Fibroblast of skin of back (primary cell): ENCODE results near the gene STAT3.
A peak's percentile ranks its signal among the peaks of the same experiment; 100 is the strongest.
"Not testable (repeated sequence)": the region's sequence is repeated elsewhere in the genome, so short reads cannot be mapped to it uniquely, and the experiment has no call there.

ENCODE experiments used
- DNase-seq: peaks from one replicate; pipeline ENCODE4 v3.0.0-alpha.2; 2013

The STAT3 gene

DNA sequence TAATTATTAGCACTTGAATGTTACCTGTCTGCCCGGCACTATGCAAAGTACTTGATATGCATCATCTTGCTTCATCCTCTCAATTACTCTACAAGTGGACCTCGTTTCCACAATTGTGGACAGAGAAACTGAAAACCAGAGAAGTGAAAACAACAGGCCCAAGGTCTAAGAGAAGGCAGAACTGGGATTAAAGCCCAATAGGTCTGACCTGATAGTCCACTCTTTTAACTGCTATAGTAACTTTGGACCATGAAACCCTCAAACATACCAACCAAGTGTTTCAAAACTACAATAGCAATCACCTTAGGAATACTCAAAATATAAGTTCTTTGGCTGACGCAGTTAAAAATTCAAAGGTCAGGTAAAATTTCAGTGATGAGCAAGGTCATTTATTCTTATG lies 7.3 kb downstream of the STAT3 start:
- DNase-seq: no peak

DNA sequence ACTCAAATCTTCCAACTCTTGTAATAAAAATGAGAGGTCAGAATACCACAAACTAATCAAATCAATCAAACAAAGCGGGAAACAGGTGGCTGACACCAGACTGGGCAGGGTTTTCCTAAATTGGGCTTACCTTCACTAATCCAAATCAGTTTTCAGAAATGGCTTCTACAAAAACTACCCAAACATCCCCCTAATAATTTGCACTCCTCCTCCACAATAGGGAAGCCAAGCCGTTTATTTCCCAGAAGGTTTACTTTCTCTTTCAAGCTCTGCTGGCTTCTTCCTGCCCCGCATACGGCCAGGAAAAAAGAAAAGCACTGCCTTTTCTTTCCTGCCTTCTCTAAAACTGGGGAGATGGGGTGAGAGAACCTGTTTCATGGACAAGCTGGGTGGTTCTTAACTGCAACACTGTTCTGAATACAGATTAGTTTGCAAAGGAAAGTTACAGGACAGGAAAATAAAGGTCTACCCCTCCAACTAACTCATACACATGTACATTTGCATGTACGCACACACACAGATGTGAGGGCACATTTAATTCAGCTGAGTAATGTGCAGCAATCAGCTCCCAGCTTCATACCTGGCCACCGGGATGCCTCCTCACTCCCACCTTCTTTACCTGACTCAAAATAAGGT lies 9.2 kb downstream of the STAT3 start:
- no peak for DNase-seq

DNA sequence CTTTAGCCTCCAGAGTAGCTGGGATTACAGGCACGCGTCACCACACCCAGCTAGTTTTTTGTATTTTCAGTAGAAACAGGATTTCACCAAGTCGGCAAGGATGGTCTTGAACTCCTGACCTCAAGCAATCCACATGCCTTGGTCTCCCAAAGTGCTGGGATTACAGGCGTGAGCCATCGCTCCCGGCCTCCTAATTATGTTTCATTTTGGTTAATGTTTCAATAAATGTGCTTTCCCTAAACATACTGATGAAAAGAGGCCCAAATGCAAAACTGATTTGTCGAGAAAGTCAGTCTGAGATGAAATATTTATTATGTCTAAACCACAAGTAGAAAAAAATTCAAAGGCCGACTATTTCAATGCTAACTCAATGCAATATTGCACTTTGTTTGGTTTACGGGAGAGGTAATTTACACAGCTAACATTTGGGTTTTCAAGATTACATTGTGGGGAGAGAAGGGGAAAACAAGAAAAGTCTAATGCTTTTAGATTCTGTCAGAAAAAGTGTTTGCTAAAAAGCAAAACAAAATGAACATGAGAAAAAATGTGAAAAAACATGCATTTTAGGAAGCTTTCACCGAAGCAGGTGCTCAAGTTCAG lies 9.8 kb downstream of the STAT3 start:
- no peak for DNase-seq

DNA sequence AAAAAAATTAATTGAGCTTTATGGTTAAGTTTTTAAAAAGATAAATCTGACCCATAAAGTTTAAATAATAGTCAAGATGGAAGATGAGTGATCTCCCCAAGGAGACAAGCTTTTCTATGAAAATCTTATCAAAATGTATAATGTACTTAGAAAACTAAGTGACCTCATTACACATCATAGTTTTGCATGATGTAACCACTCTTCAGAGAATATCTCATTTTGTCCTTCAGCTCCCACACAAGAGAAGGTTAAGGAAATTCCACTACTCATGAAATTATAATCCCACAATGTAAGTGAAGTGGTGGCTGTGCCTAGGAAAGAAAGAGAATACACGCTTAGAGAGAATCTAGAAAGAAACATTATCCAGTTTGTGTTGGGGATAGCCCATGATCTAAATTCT lies 14.3 kb downstream of the STAT3 start:
- DNase-seq: no peak

DNA sequence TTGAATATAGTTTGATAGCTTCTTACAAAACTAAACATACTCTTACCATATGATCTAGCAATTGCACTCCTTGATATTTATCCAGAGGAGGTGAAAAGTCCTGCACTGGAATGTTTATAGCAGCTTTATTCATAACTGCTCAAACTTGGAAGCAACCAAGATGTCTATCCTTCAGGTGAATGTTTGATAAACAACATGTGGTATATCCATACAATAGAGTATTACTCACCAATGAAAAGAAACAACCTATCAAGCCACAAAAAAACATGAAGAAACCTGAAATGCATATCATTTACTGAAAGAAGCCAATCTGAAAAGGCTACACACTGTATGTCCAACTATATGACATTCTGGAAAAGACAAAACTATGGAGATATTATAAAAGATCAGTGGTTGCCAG lies 16.1 kb downstream of the STAT3 start:
- DNase-seq: no peak

DNA sequence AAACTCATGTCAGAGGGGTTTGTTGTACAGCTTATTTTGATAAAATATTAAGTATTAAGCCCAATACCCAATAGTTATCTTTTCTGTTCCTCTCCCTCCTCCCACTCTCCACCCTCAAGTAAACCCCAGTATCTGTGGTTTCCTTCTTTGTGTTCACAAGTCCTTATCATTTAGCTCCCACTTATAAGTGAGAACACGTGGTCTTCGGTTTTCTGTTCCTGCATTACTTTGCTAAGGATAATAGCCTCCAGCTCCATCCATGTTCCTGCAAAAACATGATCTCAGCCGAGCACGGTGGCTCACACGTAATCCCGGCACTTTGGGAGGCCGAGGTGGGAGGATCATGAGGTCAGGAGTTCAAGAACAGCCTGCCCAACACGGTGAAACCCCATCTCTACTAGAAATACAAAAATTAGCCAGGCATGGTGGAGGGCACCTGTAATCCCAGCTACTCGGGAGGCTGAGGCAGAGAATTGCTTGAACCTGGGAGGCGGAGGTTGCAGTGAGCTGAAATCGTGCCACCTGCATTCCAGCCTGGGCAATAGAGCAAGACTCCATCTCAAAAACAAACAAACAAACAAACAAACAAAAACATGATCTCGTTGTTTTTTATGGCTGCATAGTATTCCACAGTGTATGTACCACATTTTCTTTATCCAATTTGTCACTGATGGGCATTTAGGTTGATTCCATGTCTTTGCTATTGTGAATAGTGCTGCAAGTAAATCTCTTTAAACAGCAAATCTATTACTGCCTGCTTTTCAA lies 19.3 kb downstream of the STAT3 start:
- not testable (repeated sequence) for DNase-seq

DNA sequence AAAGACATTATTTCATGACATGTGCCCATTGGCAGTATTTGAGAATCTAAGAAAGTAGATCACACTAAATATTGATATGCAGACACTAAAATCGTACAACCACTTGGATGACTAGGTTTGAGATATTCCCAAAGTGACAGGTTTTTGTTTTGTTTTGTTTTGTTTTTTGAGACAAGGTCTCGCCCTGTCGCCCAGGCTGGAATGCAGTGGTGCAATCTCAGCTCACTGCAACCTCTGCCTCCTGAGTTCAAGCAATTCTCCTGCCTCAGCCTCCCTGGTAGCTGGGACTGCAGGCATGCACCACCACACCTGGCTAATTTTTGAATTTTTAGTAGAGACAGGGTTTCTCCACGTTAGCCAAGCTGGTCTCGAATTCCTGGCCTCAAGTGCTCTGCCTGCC lies 19.9 kb downstream of the STAT3 start:
- not testable (repeated sequence) for DNase-seq

DNA sequence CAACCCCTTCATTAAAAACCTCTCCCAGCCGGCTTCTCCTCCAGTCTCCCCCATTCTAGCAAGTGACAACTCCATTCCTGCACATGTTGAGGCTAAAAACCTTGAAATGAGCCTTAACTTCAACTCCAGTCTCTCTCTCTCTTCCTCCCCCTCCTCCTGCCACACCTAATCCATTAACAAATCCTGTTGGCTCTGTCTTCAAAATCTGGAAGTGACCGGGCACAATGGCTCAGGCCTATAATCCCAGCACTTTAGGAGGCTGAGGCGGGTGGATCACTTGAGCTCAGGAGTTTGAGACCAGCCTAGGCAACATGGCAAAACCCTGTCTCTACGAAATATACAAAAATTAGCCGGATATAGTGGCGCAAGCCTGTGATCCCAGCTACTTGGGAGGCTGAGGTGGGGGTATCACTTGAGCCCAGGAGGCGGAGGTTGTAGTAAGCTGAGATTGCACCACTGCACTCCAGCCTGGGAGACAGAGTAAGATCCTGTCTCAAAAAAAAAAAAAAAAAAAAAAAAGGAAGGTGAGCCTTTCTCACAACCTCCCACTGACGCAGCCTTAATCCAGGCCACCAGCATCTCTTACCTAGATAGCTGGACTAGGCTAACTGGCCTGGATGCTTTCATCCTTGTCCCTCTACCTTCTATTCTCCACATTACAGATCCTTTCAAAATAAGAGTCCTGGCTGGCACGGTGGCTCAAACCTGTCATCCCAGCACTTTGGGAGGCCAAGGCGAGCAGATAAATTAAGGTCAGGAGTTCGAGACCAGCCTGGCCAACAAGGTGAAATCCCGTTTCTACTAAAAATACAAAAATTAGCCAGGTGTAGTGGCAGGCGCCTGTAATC lies 21.8 kb downstream of the STAT3 start:
- not testable (repeated sequence) for DNase-seq

DNA sequence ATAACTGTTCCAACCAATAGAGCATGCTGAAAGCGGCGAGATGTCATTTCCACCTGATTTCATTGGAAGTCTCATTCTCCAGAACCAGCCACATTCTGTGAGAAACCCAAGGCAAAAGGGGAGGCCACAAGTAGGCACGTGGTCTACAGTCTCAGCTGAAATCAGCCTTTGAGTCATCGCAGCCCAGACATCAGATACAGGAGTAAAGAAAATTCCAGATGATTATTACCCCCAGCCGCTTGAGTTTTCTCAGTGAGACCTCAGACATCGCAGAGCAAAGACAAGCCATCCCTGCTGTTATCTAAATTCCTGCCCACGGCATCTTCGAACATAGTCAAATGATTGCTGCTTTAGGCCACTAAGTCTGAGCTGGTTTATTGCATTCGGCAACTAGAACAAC lies 23.1 kb downstream of the STAT3 start:
- DNase-seq: peak; percentile 86

DNA sequence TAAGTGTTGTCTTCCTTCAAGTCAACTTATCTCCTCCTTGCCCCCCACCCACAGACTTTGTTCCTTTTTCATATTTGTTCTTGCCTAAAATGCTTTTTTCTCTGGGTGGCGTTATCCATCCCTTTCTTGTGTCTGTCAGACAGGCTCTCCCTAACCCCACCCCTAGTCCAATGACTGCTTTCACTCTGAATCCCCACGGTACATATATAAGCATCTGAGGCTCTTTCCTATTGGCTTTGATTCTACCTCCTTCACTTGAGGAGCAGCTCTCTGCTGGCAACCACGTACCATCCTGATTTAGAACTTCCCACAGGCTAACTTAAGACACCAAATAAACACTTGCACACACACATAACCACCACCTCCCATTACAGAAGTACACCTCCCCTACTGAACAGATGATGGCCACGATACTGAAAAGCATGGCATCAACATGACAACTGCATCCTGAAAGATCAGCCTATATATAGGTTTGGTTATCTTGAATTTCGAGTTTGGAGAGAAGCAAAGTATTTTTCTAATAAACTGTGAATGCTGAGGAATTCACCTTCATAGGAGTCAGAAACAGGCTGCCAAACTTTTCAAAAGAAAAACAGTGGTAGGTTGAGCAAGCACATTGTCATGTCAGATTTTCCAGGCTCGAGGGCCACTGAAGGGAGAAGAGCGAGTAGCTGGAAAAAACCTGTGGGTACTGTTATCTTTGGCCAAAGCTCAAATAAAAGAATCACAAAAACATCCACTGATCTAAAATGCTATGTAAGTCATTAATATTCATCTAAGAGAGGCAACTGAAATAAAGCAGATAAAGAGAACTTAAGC lies 24.3 kb downstream of the STAT3 start:
- DNase-seq: peak; percentile 79

DNA sequence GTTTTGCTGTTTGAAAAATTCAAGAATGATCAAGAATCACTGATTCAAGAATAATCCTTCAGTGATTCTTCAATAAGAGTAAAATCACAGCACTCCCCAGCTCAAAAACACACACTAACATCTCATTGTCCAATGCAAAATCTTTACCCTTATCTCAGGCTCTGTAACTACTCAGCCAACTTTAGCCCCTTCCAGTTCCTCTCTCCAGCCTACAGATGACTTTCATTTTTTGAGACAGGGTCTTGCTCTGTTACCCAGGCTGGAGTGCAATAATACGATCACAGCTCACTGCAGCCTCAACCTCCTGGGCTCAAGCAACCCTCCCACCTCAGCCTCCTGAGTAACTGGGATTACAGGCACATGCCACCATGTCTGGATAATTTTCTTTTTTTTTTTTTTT lies 25.0 kb downstream of the STAT3 start:
- no peak for DNase-seq

DNA sequence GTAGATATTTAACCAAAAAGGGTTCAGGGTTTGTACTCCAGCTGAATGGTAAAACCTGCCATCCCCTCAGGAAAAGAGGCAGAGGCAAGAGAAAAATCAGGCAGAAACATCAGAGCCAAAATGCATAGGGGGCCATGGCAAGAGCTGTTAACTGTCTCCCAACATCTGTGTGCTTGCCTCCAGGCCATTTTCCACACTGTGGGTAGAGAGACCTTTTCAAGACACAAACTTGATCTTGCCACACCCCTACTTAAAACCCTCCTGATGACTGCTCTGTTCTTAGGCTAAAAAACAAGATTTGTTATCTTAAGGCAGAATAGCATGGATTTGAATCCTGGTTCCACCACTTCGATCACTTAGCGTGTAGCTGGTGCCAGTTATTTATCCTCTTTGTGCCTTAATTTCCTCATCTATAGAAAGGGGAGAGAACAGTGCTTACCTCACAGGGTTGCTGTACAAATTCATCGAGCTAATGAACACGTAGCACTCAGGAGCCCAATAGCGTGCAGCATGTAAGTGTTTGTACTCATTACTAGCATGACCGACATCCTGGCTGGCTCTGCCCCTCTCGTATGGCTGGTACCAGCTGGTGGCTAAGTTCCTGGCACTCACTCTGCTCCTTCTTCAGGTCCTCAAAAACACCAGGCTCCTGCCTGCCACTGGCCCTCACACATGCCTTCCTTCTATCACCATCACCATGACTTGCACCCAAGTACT lies 25.8 kb downstream of the STAT3 start:
- DNase-seq: no peak

DNA sequence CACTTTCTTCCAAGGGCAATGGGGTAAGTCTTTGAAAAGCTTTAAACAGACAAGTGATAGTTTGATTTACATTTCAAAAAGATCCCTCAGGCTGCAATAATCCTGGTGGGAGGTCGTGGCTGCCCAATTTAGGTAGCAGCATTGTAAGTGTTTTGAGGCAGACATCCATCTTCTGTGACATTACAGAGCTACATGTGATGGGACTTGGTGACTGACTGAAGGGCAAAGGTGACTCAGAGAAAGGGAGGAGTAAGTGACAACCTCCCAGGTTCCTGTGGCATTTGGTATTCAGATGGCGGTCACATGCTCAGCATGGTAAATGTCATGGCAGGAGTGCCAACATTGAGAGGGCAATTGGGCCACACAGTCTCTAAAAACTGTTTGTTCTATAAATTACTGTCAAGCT lies 26.5 kb downstream of the STAT3 start:
- peak; percentile 13 for DNase-seq

DNA sequence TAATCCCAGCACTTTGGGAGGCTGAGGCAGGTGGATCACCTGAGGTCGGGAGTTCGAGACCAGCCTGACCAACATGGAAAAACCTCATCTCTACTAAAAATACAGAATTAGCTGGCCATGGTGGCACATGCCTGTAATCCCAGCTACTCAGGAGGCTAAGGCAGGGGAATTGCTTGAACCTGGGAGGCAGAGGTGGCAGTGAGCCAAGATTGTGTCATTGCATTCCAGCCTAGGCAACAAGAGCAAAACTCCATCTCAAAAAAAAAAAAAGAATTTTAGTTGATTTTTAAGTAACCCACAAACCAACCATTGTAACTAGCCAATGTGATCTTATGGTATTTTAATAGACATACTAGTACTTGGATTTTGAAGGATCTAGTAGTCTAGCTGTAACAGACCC lies 27.9 kb downstream of the STAT3 start:
- peak; percentile 49 for DNase-seq

DNA sequence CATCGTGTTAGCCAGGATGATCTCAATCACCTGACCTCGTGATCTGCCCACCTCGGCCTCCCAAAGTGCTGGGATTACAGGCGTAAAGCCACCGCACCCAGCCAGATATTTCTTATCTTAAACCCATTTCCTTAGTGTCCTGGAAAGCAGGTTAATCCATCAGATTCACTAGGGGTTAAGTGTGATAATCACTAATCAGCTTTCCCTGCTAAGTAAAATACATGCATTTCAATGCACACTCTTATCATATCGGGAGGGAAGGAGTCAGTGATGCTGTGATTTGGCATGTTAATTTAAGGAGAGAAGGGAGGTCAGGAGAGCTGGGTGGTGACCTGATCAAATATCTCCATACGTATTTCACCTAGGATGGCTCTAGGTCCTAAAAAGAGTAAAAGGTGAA lies 29.1 kb downstream of the STAT3 start:
- DNase-seq: no peak

DNA sequence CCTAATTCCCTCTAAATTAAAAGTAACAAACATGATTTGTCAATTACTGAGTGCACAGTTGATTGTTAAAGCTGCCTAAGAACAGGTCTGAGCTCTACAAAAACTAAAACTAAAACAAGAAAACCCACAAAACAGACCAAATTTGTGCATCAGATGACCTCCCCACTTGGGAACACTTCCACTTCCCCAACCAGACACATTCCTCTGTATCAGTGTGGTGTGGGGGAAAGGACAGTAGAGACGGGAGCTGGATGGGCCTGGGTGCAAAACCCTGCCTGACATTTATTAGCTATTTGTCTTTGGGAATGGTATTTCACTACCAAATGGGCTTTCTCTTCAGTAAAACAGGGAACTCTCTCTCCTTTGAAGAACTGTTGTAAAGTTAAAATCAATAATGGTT lies 29.8 kb downstream of the STAT3 start:
- no peak for DNase-seq

DNA sequence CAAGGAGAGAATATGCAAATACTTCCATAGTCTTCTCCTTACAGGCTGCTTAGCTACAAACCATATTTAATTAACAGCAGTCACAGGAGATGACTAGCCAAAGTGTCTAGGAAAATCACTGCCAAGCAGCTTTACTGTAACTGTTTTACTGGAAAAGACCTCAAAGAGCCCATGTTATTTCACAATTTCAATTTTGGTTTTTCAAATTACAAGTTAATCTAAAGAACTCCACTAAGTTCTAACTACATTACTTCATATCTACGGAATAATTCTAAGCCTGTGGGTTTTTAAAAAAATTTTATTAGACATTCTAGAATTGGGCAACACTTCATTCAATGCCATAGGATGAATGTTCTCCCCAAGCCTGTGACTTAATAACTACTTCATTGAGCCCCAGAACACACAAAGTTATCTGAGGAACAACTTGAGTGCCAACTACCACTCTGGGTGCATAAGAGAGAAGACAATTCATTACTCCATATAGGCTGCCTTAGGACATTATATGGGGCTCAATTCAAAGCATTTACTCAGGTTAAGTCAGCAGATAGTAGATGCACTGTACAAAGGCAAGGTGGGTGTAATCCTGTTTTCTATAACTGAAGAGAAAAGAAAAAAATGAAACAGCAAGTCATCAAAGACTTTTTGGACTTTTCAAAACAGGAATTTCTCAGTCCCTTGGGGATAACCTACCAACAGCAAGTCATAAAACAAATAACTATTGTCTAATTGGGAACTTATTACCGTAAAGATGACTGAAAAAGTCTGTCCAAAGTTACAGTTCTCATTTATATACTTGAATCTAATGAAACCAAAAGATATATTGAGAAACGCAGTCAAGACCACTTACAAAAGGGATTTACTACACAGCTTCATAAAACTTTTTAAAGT lies 33.0 kb downstream of the STAT3 start:
- DNase-seq: peak; percentile 13

DNA sequence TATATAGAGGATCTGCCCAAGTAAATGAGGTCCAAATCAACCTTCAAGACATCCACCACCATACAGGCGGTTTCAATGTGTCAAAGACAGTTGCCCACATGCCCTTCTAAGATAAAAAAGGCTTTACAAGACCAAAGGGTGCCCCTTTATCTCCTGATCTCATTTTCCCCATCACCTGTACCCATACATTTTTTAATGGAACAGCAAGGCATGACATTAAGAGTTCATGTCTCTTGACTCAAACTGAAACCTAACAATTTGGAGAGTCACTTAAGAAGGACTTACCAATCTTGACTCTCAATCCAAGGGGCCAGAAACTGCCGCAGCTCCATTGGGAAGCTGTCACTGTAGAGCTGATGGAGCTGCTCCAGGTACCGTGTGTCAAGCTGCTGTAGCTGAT lies 40.1 kb downstream of the STAT3 start:
- DNase-seq: no peak

DNA sequence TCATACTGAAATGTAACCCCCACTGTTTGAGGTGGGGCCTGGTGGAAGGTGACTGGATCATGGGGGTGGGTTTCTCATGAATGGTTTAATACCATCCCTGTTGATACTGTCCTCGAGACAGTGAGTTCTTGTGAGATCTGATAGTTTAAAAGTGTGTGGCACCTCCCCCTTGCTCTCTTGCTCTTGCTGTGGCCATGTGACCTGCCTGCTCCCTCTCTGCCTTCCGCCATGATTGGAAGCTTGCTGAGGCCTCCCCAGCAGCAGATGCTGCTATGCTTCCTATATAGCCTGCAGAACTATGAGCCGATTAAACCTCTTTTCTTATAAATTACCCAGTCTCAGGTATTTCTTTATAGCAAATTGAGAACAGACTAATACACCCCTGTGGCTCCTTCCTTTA lies 40.6 kb downstream of the STAT3 start:
- DNase-seq: no peak

DNA sequence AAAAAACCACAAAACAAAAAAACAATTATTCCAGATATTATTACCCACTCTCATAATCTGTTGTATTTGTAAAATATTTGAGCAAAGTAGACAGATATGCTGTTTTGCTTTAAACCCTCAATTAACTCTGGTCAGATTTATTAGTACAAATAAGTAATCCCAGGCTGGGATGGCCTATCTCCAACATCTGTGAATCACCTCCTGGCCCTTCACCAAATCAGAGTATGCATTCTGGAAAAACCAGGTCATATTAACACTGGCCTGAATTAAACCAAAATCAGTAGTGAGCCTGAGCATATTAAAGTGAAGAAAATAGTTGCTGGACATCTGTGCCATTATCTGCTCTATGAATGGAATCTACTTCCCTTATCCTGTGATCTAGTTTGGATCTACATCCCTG lies 41.0 kb downstream of the STAT3 start:
- DNase-seq: peak; percentile 82

DNA sequence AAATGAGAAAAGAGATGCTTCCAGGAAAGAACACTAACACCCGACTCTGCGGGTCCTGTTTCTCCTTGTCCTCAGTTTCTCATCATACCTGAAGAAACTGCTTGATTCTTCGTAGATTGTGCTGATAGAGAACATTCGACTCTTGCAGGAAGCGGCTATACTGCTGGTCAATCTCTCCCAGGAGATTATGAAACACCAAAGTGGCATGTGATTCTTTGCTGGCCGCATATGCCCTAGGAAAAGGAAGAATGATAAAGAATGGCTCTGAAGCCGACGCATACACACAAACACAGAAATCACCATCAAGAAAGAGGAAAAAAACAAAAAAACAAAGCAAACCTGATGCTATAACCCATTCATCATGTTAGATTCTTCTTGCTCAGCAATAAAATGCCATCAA lies 41.8 kb downstream of the STAT3 start:
- DNase-seq: no peak
